OCI-LY7 (cell line): ENCODE results near the gene GAMT. TPM values are rescaled to one million over a fixed set of nuclear protein-coding genes. Genes with fewer than 3 reads are reported as not detected.

ENCODE experiments used
- BruUV-seq: library from RNA; stranded (reverse); fragments of 400-500 nt; replicated peaks from 2 replicates; lab custom pipeline; 2021; lab: Mats Ljungman, UMichigan
- CTCF ChIA-PET: fragments of 300-600 bp; sonication (Branson Sonifier 250); formaldehyde crosslinking; loops from one replicate; lab custom pipeline; 2022; ENCODE audit warnings: antibody characterized with exemption; ENCODE audit not compliant: unreplicated experiment; lab: Charles Lee
- POLR2A ChIA-PET: fragments of 300-600 bp; sonication (Branson Sonifier 250); formaldehyde crosslinking; loops from one replicate; lab custom pipeline; 2022; ENCODE audit warnings: antibody characterized with exemption; lab: Charles Lee
- DNase-seq: peaks from one replicate; pipeline ENCODE4 v3.0.0-alpha.2; 2015; ENCODE audit warnings: low spot score
- H2AFZ ChIP-seq: fragments of 200-600 bp; sonication (generic), shearing (Covaris generic); 2 replicates; pipeline ENCODE4 v1.6.1; 2014; ENCODE audit warnings: mild to moderate bottlenecking, antibody characterized with exemption, low read length, moderate library complexity
- H3K27ac ChIP-seq: fragments of 200-600 bp; sonication (generic); 2 replicates; pipeline ENCODE4 v1.5.1; 2014; ENCODE audit warnings: mixed run types, low read depth, mild to moderate bottlenecking, moderate library complexity, low read length, inconsistent platforms; ENCODE audit not compliant: poor library complexity, severe bottlenecking
- H3K36me3 ChIP-seq: fragments of 200-600 bp; sonication (generic); 2 replicates; pipeline ENCODE4 v1.6.1; 2014; ENCODE audit warnings: mild to moderate bottlenecking, antibody characterized with exemption, low read length, moderate library complexity, mixed read lengths; ENCODE audit not compliant: insufficient read depth
- H3K4me1 ChIP-seq: fragments of 200-600 bp; sonication (generic); 2 replicates; pipeline ENCODE4 v1.5.1; 2014; ENCODE audit warnings: mild to moderate bottlenecking, low read length; ENCODE audit not compliant: insufficient read depth, poor library complexity, severe bottlenecking
- H3K4me2 ChIP-seq: fragments of 200-600 bp; sonication (generic); 2 replicates; pipeline ENCODE4 v1.6.1; 2014; ENCODE audit warnings: mild to moderate bottlenecking, low read length
- H3K4me3 ChIP-seq: fragments of 200-600 bp; sonication (generic); 2 replicates; pipeline ENCODE4 v1.5.1; 2014; ENCODE audit warnings: mild to moderate bottlenecking, low read depth, low read length; ENCODE audit not compliant: poor library complexity, severe bottlenecking
- H3K79me2 ChIP-seq: fragments of 200-600 bp; sonication (generic); 2 replicates; pipeline ENCODE4 v1.6.1; 2016; ENCODE audit warnings: low read depth, mild to moderate bottlenecking, low read length, moderate library complexity, mixed read lengths; ENCODE audit not compliant: insufficient read depth
- H3K9me2 ChIP-seq: fragments of 200-600 bp; sonication (generic); 2 replicates; pipeline ENCODE4 v1.6.1; 2016; ENCODE audit warnings: mild to moderate bottlenecking, low read length, mixed read lengths; ENCODE audit not compliant: insufficient read depth
- H3K9me3 ChIP-seq: fragments of 200-600 bp; sonication (generic); 2 replicates; pipeline ENCODE4 v1.6.1; 2014; ENCODE audit warnings: mild to moderate bottlenecking, mixed run types, low read length, mixed read lengths
- H4K20me1 ChIP-seq: fragments of 200-600 bp; sonication (generic); 2 replicates; pipeline ENCODE4 v1.6.1; 2014; ENCODE audit warnings: mild to moderate bottlenecking, antibody characterized with exemption, low read length, moderate library complexity, mixed read lengths; ENCODE audit not compliant: insufficient read depth
- EZH2phosphoT487 ChIP-seq: fragments of 200-600 bp; sonication (generic); IDR thresholded peaks from 2 replicates; pipeline ENCODE4 v1.6.1; 2018; ENCODE audit warnings: low read depth, borderline replicate concordance, mild to moderate bottlenecking, mixed run types, antibody characterized with exemption, low read length, moderate library complexity, mixed read lengths
- intact Hi-C: fragments of 100-400 bp; cut with micrococcal nuclease; formaldehyde crosslinking; loops from one replicate; pipeline ENCODE4 v1.10.0; 2022; ENCODE audit not compliant: unreplicated experiment
- total RNA-seq, 2 experiments: library from RNA; depleted of rRNA in 1 of 2; stranded (reverse); fragments of >200 nt in 1 of 2; shearing (Covaris generic) in 1 of 2; gene quantifications; 2 replicates each; pipeline ENCODE4 v1.2.3, GENCODE V29; 2014 to 2022
- TF ChIP-seq, protein P1 (sequence below): fragments of 200-600 bp; sonication (generic); conservative IDR thresholded peaks from 2 replicates; pipeline ENCODE4 v1.5.1; 2014; ENCODE audit warnings: mild to moderate bottlenecking, antibody characterized with exemption, low read length, moderate library complexity, mixed read lengths

The GAMT gene
- total RNA-seq, 2 experiments from 2014 or later: 14.4 to 27.5 TPM

- Histone ChIP-seq H3K4me3 (no peak overlapping the region), H2AFZ (no peak overlapping the region), H3K4me1 (peaks cover 9% of the 10 kb centered on the region), H4K20me1 (no peaks in the 10 kb centered on the region), H3K4me2 (no peak overlapping the region), H3K9me3 (no peaks in the 10 kb centered on the region), H3K79me2 (peaks cover 8% of the 10 kb centered on the region), H3K36me3 (peaks cover 70% of the 10 kb centered on the region), H3K9me2 (no peaks in the 10 kb centered on the region), H3K27ac (no peak overlapping the region)
- POLR2A ChIA-PET: no interaction called here
- TF ChIP-seq, protein P1, sequence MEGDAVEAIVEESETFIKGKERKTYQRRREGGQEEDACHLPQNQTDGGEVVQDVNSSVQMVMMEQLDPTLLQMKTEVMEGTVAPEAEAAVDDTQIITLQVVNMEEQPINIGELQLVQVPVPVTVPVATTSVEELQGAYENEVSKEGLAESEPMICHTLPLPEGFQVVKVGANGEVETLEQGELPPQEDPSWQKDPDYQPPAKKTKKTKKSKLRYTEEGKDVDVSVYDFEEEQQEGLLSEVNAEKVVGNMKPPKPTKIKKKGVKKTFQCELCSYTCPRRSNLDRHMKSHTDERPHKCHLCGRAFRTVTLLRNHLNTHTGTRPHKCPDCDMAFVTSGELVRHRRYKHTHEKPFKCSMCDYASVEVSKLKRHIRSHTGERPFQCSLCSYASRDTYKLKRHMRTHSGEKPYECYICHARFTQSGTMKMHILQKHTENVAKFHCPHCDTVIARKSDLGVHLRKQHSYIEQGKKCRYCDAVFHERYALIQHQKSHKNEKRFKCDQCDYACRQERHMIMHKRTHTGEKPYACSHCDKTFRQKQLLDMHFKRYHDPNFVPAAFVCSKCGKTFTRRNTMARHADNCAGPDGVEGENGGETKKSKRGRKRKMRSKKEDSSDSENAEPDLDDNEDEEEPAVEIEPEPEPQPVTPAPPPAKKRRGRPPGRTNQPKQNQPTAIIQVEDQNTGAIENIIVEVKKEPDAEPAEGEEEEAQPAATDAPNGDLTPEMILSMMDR: no peak
- TF ChIP-seq EZH2phosphoT487: no peak
- intact Hi-C loops: no loop called here
- no TSS peak for BruUV-seq
- DNase-seq: no peak
- CTCF ChIA-PET: no interaction called here
These were observed 32.7 kb upstream of the GAMT start for GRCh38 chr19:1434040-1434366.

GRCh38 chr19:1433119-1434039, 32.0 kb upstream of the GAMT start:
- no peak overlapping the region for H3K4me3 ChIP-seq
- peaks cover 2% of the 10 kb centered on the region for H3K79me2 ChIP-seq
- H3K9me3 ChIP-seq: no peaks in the 10 kb centered on the region
- no peak overlapping the region for H2AFZ ChIP-seq
- no peaks in the 10 kb centered on the region for H3K9me2 ChIP-seq
- no peaks in the 10 kb centered on the region for H4K20me1 ChIP-seq
- CTCF ChIA-PET: no interaction called here
- H3K27ac ChIP-seq: no peak overlapping the region
- H3K4me1 ChIP-seq: peaks cover 9% of the 10 kb centered on the region
- DNase-seq: no peak
- no peak overlapping the region for H3K4me2 ChIP-seq
- POLR2A ChIA-PET: no interaction called here
- TF ChIP-seq EZH2phosphoT487: no peak
- TF ChIP-seq, protein P1: no peak
- intact Hi-C loops: no loop called here
- peaks cover 70% of the 10 kb centered on the region for H3K36me3 ChIP-seq
- no TSS peak for BruUV-seq

DNA sequence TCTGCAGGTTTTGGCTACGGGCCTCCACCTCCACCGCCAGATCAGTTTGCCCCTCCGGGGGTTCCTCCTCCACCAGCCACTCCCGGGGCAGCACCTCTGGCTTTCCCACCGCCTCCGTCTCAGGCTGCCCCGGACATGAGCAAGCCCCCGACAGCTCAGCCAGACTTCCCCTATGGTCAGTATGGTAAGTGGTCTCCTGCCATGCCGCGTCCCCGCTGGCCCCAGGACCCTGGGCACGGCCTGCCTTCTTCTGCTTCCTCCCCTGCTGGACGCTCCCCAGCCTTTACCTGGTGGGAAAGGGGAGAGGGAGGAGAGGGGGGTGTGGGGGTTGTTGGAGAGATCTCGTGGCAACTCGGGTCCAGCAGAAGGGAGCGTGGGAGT, 31.2 kb upstream of the GAMT start:
- CTCF ChIA-PET: no interaction called here
- no peak overlapping the region for H3K27ac ChIP-seq
- no peaks in the 10 kb centered on the region for H3K9me2 ChIP-seq
- no TSS peak for BruUV-seq
- H3K4me2 ChIP-seq: no peak overlapping the region
- H2AFZ ChIP-seq: no peak overlapping the region
- no peaks in the 10 kb centered on the region for H3K79me2 ChIP-seq
- no peak for DNase-seq
- H3K4me3 ChIP-seq: no peak overlapping the region
- H3K9me3 ChIP-seq: no peaks in the 10 kb centered on the region
- H3K4me1 ChIP-seq: peaks cover 4% of the 10 kb centered on the region
- intact Hi-C loops: no loop called here
- peaks cover 78% of the 10 kb centered on the region for H3K36me3 ChIP-seq
- no peaks in the 10 kb centered on the region for H4K20me1 ChIP-seq
- POLR2A ChIA-PET: no interaction called here
- no peak for TF ChIP-seq EZH2phosphoT487
- TF ChIP-seq, protein P1: no peak
